ENCODE measurements around the gene CARD16. TPM values are rescaled to one million over a fixed set of nuclear protein-coding genes. Genes with fewer than 3 reads are reported as not detected.

CARD16 gene
- total and polyA plus RNA-seq, 12 donors: 4.8 to 31.7 (median 8.0) TPM

GRCh38 chr11:105056446-105056845 lies 11.3 kb upstream of the CARD16 start:
- intact Hi-C loops (cut with DNase I): no loop called here
- no peaks in the 10 kb centered on the region for H3K9me3 ChIP-seq
- no peaks in the 10 kb centered on the region for H3K36me3 ChIP-seq
- no peaks in the 10 kb centered on the region for H3K27me3 ChIP-seq
- DNase-seq (no peak), ATAC-seq (no peak)
- no peak overlapping the region for H3K27ac ChIP-seq
- WGBS, 2 donors: 91 to 100% methylated on average over 1 of the region's 1 CpG
- no peak overlapping the region for H3K4me3 ChIP-seq
- TF ChIP-seq CTCF (IDR thresholded peaks at IDR 0.05): no peak
- no peaks in the 10 kb centered on the region for H3K4me1 ChIP-seq

GRCh38 chr11:105054723-105055493 lies 9.8 kb upstream of the CARD16 start:
- 46 to 71% methylated on average over 2 of the region's 2 CpGs for WGBS, 2 donors

GRCh38 chr11:105052487-105052886 lies 7.4 kb upstream of the CARD16 start:
- intact Hi-C loops (cut with DNase I): no loop called here
- Histone ChIP-seq H3K36me3 (no peaks in the 10 kb centered on the region), H3K4me1 (peaks cover 0 to 3% (median 0%) of the 10 kb centered on the region in 9 donors), H3K4me3 (no peak overlapping the region), H3K27me3 (no peaks in the 10 kb centered on the region), H3K27ac (no peak overlapping the region), H3K9me3 (no peaks in the 10 kb centered on the region)
- no peak for ATAC-seq
- WGBS, 2 donors: 88% methylated on average over 3 of the region's 3 CpGs
- no peak for DNase-seq
- no peak for TF ChIP-seq CTCF (IDR thresholded peaks at IDR 0.05)

More at GRCh38 chr11:105054723-105055493, 9.8 kb upstream of the CARD16 start:
- no peak overlapping the region for H3K4me3 ChIP-seq
- DNase-seq (no peak), ATAC-seq (no peak)
- H3K27me3 ChIP-seq: no peaks in the 10 kb centered on the region
- no peak for TF ChIP-seq CTCF (IDR thresholded peaks at IDR 0.05)
- intact Hi-C loops (cut with DNase I): no loop called here
- no peaks in the 10 kb centered on the region for H3K4me1 ChIP-seq
- H3K36me3 ChIP-seq: no peaks in the 10 kb centered on the region
- no peaks in the 10 kb centered on the region for H3K9me3 ChIP-seq
- H3K27ac ChIP-seq: no peak overlapping the region

GRCh38 chr11:105051559-105051958 lies 6.4 kb upstream of the CARD16 start:
- ATAC-seq (no peak), DNase-seq (no peak)
- Histone ChIP-seq H3K27ac (no peak overlapping the region), H3K4me1 (peaks cover 0 to 11% (median 0%) of the 10 kb centered on the region in 9 donors), H3K27me3 (no peaks in the 10 kb centered on the region), H3K36me3 (no peaks in the 10 kb centered on the region), H3K4me3 (no peak overlapping the region), H3K9me3 (no peaks in the 10 kb centered on the region)
- TF ChIP-seq CTCF (IDR thresholded peaks at IDR 0.05): no peak
- WGBS, 2 donors: 83% methylated on average over 2 of the region's 2 CpGs
- intact Hi-C loops (cut with DNase I): no loop called here

All from heart right ventricle (tissue), 16 donors.